Panc1 (cell line): Measurements from ENCODE around the gene GRIK5. TPM values are rescaled to one million over a fixed set of nuclear protein-coding genes. Genes with fewer than 3 reads are reported as not detected.

ENCODE experiments used
- ATAC-seq: fragments of 200-7000 bp; cut with Tn5 transposase; 2 replicates; pipeline ENCODE4 v1.9.1; 2020; ENCODE audit warnings: mild to moderate bottlenecking, moderate library complexity
- BruUV-seq: library from RNA; stranded (reverse); fragments of 400-500 nt; replicated peaks from 2 replicates; lab custom pipeline; 2021; lab: Mats Ljungman, UMichigan
- CTCF ChIA-PET: fragments of 300-600 bp; sonication (Branson Sonifier 250); formaldehyde crosslinking; loops from one replicate; lab custom pipeline; 2022; ENCODE audit warnings: antibody characterized with exemption; lab: Charles Lee
- POLR2A ChIA-PET: fragments of 300-600 bp; sonication (Branson Sonifier 250); formaldehyde crosslinking; loops from one replicate; lab custom pipeline; 2022; ENCODE audit warnings: antibody characterized with exemption; lab: Charles Lee
- DNase-seq: peaks from one replicate; pipeline ENCODE4 v3.0.0-alpha.2; 2010; ENCODE audit warnings: low read depth, low spot score
- H3K27ac ChIP-seq: 2 replicates; pipeline ENCODE4 v1.5.1; 2011; ENCODE audit warnings: mild to moderate bottlenecking, low read length, inconsistent platforms
- H3K27me3 ChIP-seq: fragments of 200-500 bp; sonication (Bioruptor generic); 2 replicates; pipeline ENCODE4 v1.6.0; 2014; ENCODE audit warnings: low read length, inconsistent platforms; ENCODE audit not compliant: control insufficient read depth, insufficient read depth
- H3K36me3 ChIP-seq: fragments of 200-500 bp; sonication (Bioruptor generic); 2 replicates; pipeline ENCODE4 v1.5.1; 2014; ENCODE audit warnings: inconsistent platforms, mild to moderate bottlenecking, low read length, moderate library complexity; ENCODE audit not compliant: control insufficient read depth, insufficient read depth
- H3K4me1 ChIP-seq: 2 replicates; pipeline ENCODE4 v1.5.1; 2011; ENCODE audit warnings: inconsistent platforms, mild to moderate bottlenecking, low read length, moderate library complexity; ENCODE audit not compliant: control insufficient read depth, insufficient read depth
- H3K4me3 ChIP-seq, 2 experiments: 2 replicates each; pipeline ENCODE4 v1.5.1; 2011 to 2012; ENCODE audit warnings: low read depth in 2 of 2, low read length in 2 of 2, mild to moderate bottlenecking in 2 of 2, inconsistent platforms in 1 of 2, moderate library complexity in 1 of 2
- H3K9me3 ChIP-seq: fragments of 200-500 bp; sonication (Bioruptor generic); 2 replicates; pipeline ENCODE4 v1.5.1; 2014; ENCODE audit warnings: low read depth, mild to moderate bottlenecking, inconsistent platforms, low read length, moderate library complexity; ENCODE audit not compliant: control insufficient read depth, insufficient read depth
- POLR2AphosphoS5 ChIP-seq: IDR thresholded peaks from 2 replicates; pipeline ENCODE4 v1.6.1; 2012; ENCODE audit warnings: mild to moderate bottlenecking, low read depth, low read length, moderate library complexity
- SIN3A ChIP-seq: IDR thresholded peaks from 2 replicates; pipeline ENCODE4 v1.6.1; 2012; ENCODE audit warnings: low read depth, mild to moderate bottlenecking, low read length, moderate library complexity, borderline replicate concordance; ENCODE audit not compliant: insufficient read depth
- TCF7L2 ChIP-seq: IDR thresholded peaks from 2 replicates; pipeline ENCODE4 v1.6.1; 2011; ENCODE audit warnings: mild to moderate bottlenecking, low read depth, low read length, inconsistent platforms
- in situ Hi-C: cut with HindIII; loops from 2 replicates; pipeline ENCODE4 v1.10.0; 2016; ENCODE audit warnings: low sequenced_read_pairs, low pct_unique_long_range_greater_than_20kb
- intact Hi-C: fragments of 100-400 bp; cut with micrococcal nuclease; formaldehyde crosslinking; loops from one replicate; pipeline ENCODE4 v1.10.0; 2022; ENCODE audit not compliant: unreplicated experiment
- total RNA-seq: library from RNA; stranded (reverse); gene quantifications from one replicate; pipeline ENCODE4 v1.2.1, GENCODE V29; 2021; ENCODE audit not compliant: unreplicated experiment
- TF ChIP-seq, protein P1 (sequence below), 2 experiments: IDR thresholded peaks; 2 replicates each; pipeline ENCODE4 v1.6.1; 2011 to 2012; ENCODE audit warnings: low read depth in 2 of 2, control low read depth in 1 of 2, low read length in 1 of 2, mild to moderate bottlenecking in 1 of 2, moderate library complexity in 1 of 2; ENCODE audit not compliant: insufficient read depth in 1 of 2
- TF ChIP-seq, protein P2 (sequence below): fragments of 450-650 bp; IDR thresholded peaks from 2 replicates; pipeline ENCODE4 v1.5.1; 2017; ENCODE audit warnings: mild to moderate bottlenecking

GRIK5 gene
- total RNA-seq, 1 experiment from 2014 or later, result 0.62 TPM

DNA sequence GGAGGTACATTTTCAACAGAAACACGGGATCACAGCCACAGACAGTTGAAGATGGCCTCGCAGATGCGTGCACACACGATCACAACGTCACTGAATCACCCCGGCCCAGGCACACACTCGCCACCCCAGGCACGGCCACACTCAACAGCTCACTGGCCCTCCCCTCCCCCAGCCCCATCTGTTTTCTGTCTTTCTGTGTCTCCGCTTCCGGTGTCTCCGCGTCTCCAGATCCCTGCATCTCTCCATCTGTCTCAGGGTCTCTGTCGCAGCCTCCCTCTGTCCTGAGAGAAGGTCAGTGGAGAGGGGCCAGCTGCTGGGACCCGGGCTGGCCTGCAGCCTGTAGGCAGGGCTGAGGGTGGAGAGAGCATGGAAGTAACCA is 72.2 kb downstream of the GRIK5 start:
- intact Hi-C loops (no loop called here), in situ Hi-C loops (no loop called here)
- no TSS peak for BruUV-seq

DNA sequence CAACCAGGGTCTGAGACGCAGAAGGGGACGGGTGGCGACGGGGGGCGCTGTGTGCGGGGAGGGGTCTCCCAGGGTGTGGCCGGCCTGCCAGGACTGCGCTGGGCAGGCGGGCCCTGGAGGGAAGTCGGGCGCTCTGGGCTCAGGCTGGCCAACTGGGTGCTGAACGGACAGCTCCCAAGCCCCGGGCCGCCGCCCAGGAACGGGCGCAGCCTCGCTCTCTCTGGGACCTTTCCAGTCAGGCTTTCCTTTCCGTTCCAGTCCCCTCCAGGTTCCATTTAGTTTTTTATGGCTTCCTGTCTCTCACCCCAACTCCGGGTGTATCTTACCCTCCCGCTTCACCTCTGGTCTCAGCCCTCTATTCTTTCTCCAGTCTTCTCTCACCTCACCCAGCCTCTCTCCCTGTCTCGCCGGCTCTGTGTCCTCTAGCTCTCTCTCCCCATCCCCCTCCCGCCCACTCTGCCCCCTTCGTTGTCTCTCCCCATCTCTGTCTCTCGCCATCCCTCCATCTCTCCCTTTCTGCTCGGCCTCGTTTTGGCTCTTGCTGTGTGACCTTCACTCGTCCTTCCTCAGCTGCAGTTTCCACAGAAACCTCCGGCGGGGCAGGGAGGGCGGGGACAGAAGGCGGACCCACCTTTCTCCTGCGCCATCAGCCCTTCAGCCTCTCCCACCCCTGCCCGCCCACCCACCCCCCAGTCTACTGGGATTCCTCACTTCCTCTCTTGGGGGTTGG is 72.7 kb downstream of the GRIK5 start:
- no TSS peak for BruUV-seq
- Histone ChIP-seq H3K27ac (no peak overlapping the region), H3K36me3 (no peaks in the 10 kb centered on the region; the same call in 1 of the 2 replicates), H3K4me3 (no peak overlapping the region), H3K27me3 (peaks cover 4% of the 10 kb centered on the region; the same call in 1 of the 2 replicates), H3K9me3 (no peaks in the 10 kb centered on the region), H3K4me1 (no peaks in the 10 kb centered on the region)
- no peak for TF ChIP-seq TCF7L2
- no peak for TF ChIP-seq SIN3A
- TF ChIP-seq, protein P1, sequence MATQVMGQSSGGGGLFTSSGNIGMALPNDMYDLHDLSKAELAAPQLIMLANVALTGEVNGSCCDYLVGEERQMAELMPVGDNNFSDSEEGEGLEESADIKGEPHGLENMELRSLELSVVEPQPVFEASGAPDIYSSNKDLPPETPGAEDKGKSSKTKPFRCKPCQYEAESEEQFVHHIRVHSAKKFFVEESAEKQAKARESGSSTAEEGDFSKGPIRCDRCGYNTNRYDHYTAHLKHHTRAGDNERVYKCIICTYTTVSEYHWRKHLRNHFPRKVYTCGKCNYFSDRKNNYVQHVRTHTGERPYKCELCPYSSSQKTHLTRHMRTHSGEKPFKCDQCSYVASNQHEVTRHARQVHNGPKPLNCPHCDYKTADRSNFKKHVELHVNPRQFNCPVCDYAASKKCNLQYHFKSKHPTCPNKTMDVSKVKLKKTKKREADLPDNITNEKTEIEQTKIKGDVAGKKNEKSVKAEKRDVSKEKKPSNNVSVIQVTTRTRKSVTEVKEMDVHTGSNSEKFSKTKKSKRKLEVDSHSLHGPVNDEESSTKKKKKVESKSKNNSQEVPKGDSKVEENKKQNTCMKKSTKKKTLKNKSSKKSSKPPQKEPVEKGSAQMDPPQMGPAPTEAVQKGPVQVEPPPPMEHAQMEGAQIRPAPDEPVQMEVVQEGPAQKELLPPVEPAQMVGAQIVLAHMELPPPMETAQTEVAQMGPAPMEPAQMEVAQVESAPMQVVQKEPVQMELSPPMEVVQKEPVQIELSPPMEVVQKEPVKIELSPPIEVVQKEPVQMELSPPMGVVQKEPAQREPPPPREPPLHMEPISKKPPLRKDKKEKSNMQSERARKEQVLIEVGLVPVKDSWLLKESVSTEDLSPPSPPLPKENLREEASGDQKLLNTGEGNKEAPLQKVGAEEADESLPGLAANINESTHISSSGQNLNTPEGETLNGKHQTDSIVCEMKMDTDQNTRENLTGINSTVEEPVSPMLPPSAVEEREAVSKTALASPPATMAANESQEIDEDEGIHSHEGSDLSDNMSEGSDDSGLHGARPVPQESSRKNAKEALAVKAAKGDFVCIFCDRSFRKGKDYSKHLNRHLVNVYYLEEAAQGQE (IDR thresholded peaks at IDR 0.05; ENCODE audit: insufficient read depth in 1 of 2, low read depth in 2 of 2, low read length in 1 of 2), result peak; percentile 91 to 96
- TF ChIP-seq, protein P2, sequence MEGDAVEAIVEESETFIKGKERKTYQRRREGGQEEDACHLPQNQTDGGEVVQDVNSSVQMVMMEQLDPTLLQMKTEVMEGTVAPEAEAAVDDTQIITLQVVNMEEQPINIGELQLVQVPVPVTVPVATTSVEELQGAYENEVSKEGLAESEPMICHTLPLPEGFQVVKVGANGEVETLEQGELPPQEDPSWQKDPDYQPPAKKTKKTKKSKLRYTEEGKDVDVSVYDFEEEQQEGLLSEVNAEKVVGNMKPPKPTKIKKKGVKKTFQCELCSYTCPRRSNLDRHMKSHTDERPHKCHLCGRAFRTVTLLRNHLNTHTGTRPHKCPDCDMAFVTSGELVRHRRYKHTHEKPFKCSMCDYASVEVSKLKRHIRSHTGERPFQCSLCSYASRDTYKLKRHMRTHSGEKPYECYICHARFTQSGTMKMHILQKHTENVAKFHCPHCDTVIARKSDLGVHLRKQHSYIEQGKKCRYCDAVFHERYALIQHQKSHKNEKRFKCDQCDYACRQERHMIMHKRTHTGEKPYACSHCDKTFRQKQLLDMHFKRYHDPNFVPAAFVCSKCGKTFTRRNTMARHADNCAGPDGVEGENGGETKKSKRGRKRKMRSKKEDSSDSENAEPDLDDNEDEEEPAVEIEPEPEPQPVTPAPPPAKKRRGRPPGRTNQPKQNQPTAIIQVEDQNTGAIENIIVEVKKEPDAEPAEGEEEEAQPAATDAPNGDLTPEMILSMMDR, result no peak
- TF ChIP-seq POLR2AphosphoS5, result no peak
- ATAC-seq (peak; percentile 61; the same call in 1 of the 2 replicates), DNase-seq (no peak)
- ChIA-PET POLR2A (no interaction called here), CTCF (interaction anchor here (0.6 kb wide), 1 partner anchor 50 kb away, joined by 8 read pairs; no protein-coding TSS in a partner anchor)
- in situ Hi-C loops, result no loop called here
- intact Hi-C loops, result no loop called here

More for the DNA sequence above, 72.2 kb downstream of the GRIK5 start:
- Histone ChIP-seq H3K27me3 (peaks cover 4% of the 10 kb centered on the region; the same call in 1 of the 2 replicates), H3K4me1 (no peaks in the 10 kb centered on the region), H3K9me3 (no peaks in the 10 kb centered on the region), H3K36me3 (no peaks in the 10 kb centered on the region; the same call in 1 of the 2 replicates), H3K4me3 (no peak overlapping the region), H3K27ac (no peak overlapping the region)
- CTCF ChIA-PET, result no interaction called here
- TF ChIP-seq, protein P1 (IDR thresholded peaks at IDR 0.05; ENCODE audit: insufficient read depth in 1 of 2, low read depth in 2 of 2, low read length in 1 of 2), result 0 out of 4 replicates have a peak, but pooled peaks of 1 of the 2 experiments have one; percentile 25
- TF ChIP-seq POLR2AphosphoS5 (no peak), SIN3A (no peak), TCF7L2 (no peak)
- TF ChIP-seq, protein P2, result no peak
- DNase-seq (no peak), ATAC-seq (no peak)
- POLR2A ChIA-PET, result no interaction called here
